Amygdala (tissue), 56 donors: ENCODE data around the gene GNG12.
A peak's percentile ranks its signal among the peaks of the same experiment; 100 is the strongest.
"Not testable (repeated sequence)": the region's sequence is repeated elsewhere in the genome, so short reads cannot be mapped to it uniquely, and the experiment has no call there.

Experiments used
- DNase-seq, 56 donors: peaks; one replicate each; lab custom pipeline; 2025; lab: John Stamatoyannopoulos, UW

GNG12 gene

DNA sequence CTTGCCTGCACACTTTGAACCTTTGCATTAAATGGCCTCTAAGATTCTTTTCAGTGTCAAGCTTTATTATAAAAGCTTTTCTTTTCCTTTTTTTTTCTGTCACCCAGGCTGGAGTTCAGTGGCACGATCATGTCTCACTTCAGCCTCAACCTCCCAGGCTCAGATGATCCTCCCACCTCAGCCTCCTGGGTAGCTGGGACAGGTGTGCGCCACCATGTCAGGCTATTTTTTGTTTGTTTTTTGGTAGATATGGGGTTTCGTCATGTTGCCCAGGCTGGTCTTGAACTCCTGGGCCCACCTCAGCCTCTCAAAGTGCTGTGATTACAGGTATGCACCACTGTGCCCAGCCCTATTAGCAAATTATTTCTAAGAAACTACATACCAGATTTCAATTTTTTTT is 95.4 kb downstream of the GNG12 start:
- no peak for DNase-seq

DNA sequence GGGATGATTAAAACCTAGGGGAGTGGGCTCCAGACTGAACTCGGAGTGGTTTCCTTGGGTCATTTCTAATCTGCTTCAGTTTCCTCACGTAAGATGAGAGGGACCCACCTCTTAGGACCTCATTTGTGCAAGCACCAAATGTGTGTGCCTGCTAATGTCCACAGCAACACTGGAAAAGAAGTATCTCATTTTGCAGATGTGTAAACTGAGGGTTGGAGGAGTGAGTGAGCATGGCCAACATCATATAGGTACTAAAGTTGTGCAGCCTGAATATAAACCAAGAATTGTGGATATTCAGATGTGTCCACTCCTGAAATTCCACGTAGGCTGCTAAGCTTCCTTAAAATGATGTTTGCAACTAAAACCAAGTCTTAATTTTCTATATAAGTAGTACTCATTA is 96.5 kb downstream of the GNG12 start:
- DNase-seq = no peak

DNA sequence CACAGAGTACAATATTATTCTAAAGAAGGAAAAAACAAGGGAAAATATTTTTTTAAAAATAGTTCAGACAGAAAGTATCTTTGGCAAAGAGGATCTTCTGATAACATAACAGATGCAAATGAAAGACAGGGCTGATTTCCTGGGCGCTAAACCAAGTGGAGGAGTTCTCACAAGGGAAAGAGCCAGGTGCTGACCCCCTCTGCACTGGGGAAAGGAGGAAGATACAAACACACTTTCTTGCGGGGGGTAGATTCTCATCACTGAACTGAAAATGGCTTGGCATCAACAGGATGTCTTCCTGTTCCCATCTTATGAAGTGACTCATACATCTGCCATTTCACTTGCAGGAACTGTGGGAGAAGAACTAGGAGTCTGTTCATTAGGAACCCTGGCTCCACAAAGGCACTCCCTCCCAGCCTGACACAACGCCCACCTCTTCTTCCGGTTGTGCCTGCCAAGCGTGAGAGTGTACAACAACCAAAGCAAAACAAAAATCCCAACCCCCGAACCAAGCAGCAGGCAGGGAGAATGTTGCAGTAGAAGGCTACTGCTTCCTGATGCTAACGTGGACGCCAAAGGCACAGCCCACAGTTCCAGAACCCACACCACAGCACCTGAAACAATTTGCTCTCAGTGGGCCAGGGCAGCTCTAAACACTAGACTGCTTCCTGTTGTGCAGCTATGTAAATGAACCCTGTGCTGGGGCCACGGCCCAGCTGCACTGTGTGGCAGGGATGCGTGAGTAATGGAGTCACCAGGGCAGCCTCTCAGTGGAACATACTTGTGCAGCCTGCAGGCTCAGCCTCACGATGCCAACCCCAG is 97.2 kb downstream of the GNG12 start:
- DNase-seq = peak in 46 of 56 donors; percentile 10 to 79 (median 43)

DNA sequence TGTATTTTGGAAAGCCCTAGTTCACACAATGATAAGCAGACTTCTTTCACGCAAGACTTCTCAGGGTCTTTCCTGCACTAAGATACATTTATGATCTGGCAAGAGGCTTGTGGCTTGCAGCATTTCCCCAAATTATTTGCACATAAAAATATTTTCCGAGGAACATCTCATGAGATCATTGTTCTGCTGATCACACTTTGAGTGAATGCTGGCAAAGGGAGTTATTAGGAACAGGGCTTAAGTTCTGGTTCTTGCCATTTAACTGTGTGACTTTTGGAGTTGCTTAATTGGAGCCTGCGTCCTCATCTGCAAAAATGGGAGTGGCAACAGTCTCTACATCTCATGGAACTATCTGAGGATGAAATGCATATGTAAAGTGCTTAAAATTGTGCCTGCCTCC is 98.1 kb downstream of the GNG12 start:
- no peak for DNase-seq

- no peak for DNase-seq
Measured at GRCh38 chr1:67734323-67734690, 99.0 kb downstream of the GNG12 start.

DNA sequence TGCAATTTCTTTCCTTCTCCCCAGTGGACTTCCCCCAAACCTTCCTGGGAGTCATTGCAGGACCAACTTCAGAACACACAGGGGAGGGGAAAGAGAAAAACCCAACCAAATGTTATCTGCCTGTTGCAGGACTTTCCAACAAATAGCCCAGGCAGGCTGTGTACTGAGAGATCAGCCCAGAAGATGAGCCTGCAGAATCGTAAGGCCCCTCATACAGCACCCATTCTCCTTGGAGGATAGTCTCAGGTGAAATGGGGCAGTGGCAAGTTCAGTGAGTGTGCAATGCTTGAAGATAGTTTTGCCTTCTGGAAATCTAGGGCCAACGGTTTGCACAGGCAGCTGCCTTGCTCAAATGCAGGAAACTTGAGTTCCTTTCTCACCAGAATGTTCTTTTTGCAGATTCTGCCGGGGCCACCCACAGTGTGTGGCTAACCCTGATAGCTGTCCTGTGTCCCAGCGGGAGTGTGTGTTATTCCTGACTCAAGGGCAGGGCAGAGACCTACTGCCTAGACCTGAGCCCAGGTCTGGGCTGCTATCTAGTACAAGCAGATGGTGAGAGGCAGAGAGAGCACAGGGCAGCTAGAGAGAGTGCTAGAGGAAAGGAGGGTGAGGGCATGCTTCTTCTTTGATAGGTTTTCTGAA is 99.5 kb downstream of the GNG12 start:
- DNase-seq = no peak

GRCh38 chr1:67732750-67733151 is 100.5 kb downstream of the GNG12 start:
- no peak for DNase-seq

GRCh38 chr1:67731322-67731721 is 101.9 kb downstream of the GNG12 start:
- no peak for DNase-seq

- not testable (repeated sequence) for DNase-seq
Measured at GRCh38 chr1:67730312-67730711, 103.0 kb downstream of the GNG12 start.

- no peak for DNase-seq
Measured at GRCh38 chr1:67729872-67730271, 103.4 kb downstream of the GNG12 start.

GRCh38 chr1:67726224-67726623 is 107.0 kb downstream of the GNG12 start:
- DNase-seq = no peak

GRCh38 chr1:67724928-67725560 is 108.2 kb downstream of the GNG12 start:
- DNase-seq = peak in 7 of 56 donors; percentile 4 to 14 (median 9)

DNA sequence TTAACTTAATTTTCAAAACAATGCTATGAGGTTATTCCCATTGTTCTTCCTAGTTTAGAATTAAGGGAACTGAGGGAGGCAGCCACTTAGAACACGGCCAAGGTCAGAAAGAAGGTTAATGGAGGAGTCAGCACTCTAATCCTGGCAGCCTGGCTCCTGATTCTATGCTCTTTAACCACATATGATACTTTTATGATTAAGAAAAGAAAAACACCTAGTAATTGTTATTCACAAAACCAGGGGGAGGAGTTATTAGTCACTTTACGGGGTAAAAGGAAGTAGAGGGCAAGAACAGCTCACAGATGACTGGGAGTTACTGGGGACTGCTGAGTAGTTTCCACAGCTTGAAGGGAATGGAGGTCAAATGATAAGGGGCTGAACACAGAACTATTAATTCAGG is 109.6 kb downstream of the GNG12 start:
- no peak for DNase-seq

DNA sequence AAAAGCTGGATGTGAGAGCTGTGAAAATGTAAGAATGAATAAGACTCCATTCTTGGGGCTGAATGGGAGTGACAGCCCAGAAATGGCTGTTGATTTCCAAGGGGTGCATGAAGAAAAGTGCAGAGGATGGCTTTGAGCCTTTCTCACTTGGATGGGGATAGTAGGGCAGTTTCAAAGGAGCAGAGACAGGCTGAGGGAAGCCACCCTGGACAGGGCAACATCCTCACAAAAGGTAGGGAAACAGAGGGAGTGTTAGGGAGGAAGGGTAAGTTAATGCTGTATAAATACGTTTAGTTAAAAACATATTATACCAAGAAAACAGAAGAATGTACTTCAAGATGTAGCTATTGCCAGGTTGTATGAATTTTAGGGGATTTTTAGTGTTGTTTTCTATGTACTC is 110.1 kb downstream of the GNG12 start:
- DNase-seq = no peak

GRCh38 chr1:67722292-67722944 is 110.8 kb downstream of the GNG12 start:
- peak in 1 of 56 donors; percentile 10 for DNase-seq

- no peak for DNase-seq
Measured at GRCh38 chr1:67721650-67722291, 111.5 kb downstream of the GNG12 start.

DNA sequence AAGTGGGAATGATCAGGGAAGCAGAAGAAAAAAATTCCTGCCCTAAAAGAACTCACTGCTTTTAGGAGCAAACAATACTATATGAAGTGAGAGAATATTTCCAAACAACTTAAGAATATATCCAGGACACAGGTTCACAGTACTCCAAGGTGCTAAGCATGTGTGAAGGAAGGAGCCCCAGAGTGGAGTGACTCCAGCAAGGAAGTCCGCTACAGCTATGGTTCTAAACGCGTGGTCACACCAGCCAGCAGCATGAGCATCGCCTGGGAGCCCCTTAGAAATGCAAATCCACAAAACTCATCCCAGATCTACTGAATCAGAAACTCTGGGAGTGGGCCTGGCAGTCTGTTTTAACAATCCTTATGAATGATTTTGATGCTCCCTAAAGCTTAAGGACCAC is 112.2 kb downstream of the GNG12 start:
- no peak for DNase-seq

- DNase-seq = no peak
Measured at GRCh38 chr1:67719329-67720196, 113.7 kb downstream of the GNG12 start.

DNA sequence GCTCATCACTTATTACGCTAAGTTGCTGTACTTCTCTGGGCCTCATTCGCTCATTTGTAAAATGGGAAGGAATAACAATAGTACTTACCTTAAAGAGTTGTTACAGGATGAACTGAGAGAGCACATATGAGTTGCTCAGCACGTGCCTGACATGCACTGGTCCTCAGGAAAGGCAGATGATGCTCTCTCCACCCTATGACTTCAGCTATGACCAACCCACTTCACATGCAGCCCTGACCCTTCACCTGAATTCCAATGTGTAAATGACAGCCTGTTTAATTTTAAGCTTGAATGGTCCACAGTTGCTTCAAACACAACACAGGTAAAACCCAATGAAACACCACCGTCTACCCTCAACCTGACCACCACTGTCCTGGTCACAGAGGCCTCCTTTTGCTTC is 115.4 kb downstream of the GNG12 start:
- no peak for DNase-seq

DNA sequence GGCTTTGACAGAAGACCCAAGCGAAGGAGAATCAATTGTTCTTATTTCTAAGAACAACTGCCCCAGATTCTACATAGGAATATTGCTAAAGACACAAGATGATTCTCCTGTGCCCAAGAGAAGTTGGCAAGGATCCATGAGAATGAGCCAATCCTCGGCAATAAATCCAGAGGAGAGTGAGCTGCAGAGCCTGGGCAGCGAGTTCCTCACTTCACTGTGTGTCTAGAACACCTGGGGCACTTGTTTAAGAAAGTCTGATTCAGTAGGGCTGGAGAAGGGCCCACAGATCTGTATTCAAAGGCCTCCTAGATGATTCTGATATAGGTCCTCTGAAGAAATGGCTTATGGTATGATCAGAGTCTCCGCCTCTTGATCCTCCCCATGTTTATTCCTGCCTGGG is 116.5 kb downstream of the GNG12 start:
- peak in 1 of 56 donors; percentile 20 for DNase-seq
